Testis (tissue), 3 donors: ENCODE measurements around the gene NEUROG2. TPM values are rescaled to one million over a fixed set of nuclear protein-coding genes. Genes with fewer than 3 reads are reported as not detected.
A peak's percentile ranks its signal among the peaks of the same experiment; 100 is the strongest.

ENCODE experiments used
- DNase-seq: peaks from one replicate; pipeline ENCODE4 v3.0.0-alpha.2; 2019
- H3K27ac ChIP-seq, 2 donors: fragments of 200-600 bp; sonication (generic); one replicate each; pipeline ENCODE4 v1.5.1; 2019
- H3K27me3 ChIP-seq: fragments of 200-600 bp; sonication (generic); one replicate; pipeline ENCODE4 v1.5.1; 2019
- H3K36me3 ChIP-seq: fragments of 200-600 bp; sonication (generic); one replicate; pipeline ENCODE4 v1.5.1; 2017; ENCODE audit warnings: low read depth; ENCODE audit errors: missing control alignments
- H3K4me1 ChIP-seq: fragments of 200-600 bp; sonication (generic); one replicate; pipeline ENCODE4 v1.5.1; 2019
- H3K4me3 ChIP-seq, 2 donors: fragments of 200-600 bp; sonication (generic); one replicate each; pipeline ENCODE4 v1.5.1; 2017 to 2019
- H3K9me3 ChIP-seq: fragments of 200-600 bp; sonication (generic); one replicate; pipeline ENCODE4 v1.5.1; 2017
- CTCF ChIP-seq, 3 experiments: fragments of 450-650 bp in 2 of 3; fragments of 200-600 bp in 1 of 3; sonication (generic) in 1 of 3; IDR thresholded peaks; one replicate each; pipeline ENCODE4 v1.5.1; 2016 to 2019; ENCODE audit warnings: antibody characterized with exemption in 3 of 3, mild to moderate bottlenecking in 2 of 3, moderate library complexity in 1 of 3
- POLR2A ChIP-seq: fragments of 450-650 bp; IDR thresholded peaks from one replicate; pipeline ENCODE4 v1.6.1; 2017; ENCODE audit warnings: antibody characterized with exemption, mild to moderate bottlenecking, moderate library complexity
- WGBS, 2 donors: methylation state at CpG; one replicate each; pipeline ENCODE4 v1.1.5; 2018; 5-methylcytosine and 5-hydroxymethylcytosine counted together
- intact Hi-C: fragments of 100-400 bp; cut with DNase I; formaldehyde crosslinking; loops from one replicate; pipeline ENCODE4 v1.15.1; 2023; ENCODE audit warnings: low total_unique reads
- polyA plus RNA-seq: library from polyadenylated mRNA; stranded (reverse); fragments of 350-450 nt; fragmentation: Illumina TruSeq; extraction: RNeasy Lipid Tissue Mini Kit (QIAGEN cat#74804); gene quantifications from one replicate; pipeline ENCODE4 v1.2.3, GENCODE V29; 2014; ENCODE audit warnings: low read depth, low replicate concordance; ENCODE audit not compliant: insufficient read depth
- total RNA-seq, 2 donors: library from RNA; depleted of rRNA; stranded (reverse); fragments of >200 nt; gene quantifications; one replicate each; pipeline ENCODE4 v1.2.3, GENCODE V29; 2016

Gene NEUROG2
- total and polyA plus RNA-seq, 3 donors from 2014 or later = 0.62 to 4.1 (median 3.8) TPM

DNA sequence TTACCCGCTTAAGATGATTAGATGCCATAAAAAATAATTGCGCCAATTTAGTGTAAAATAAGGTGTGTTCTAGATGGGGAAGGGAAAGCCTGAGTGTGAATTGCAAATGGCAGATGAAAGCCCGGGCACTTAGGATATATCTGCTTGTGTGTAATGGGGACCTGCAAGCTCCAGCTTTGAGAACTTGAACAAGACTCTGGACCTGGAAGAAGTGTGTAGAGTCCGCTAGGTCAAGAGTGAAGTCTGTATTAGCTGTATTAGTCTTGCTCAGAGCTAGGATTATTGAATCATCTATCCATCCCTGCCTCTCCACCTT lies 4.2 kb downstream of the NEUROG2 start:
- H3K4me1 ChIP-seq = peaks cover 20% of the 10 kb centered on the region
- H3K27ac ChIP-seq = no peak overlapping the region
- no peaks in the 10 kb centered on the region for H3K9me3 ChIP-seq
- 50 to 53% methylated on average over 4 of the region's 4 CpGs for WGBS, 2 donors
- peaks cover 12% of the 10 kb centered on the region for H3K27me3 ChIP-seq
- no peak overlapping the region for H3K4me3 ChIP-seq
- intact Hi-C loops = no loop called here
- no peak for TF ChIP-seq CTCF (IDR thresholded peaks at IDR 0.05)
- TF ChIP-seq POLR2A = no peak
- no peaks in the 10 kb centered on the region for H3K36me3 ChIP-seq
- DNase-seq = no peak

GRCh38 chr4:112511093-112511802 lies 4.7 kb downstream of the NEUROG2 start:
- intact Hi-C loops = no loop called here
- 19 to 20% methylated on average over 40 of the region's 40 CpGs for WGBS, 2 donors
- no peak for TF ChIP-seq CTCF (IDR thresholded peaks at IDR 0.05)
- no peak for TF ChIP-seq POLR2A
- H3K27me3 ChIP-seq = peaks cover 12% of the 10 kb centered on the region
- H3K4me1 ChIP-seq = peaks cover 17% of the 10 kb centered on the region
- no peak overlapping the region for H3K27ac ChIP-seq
- DNase-seq = no peak
- H3K9me3 ChIP-seq = no peaks in the 10 kb centered on the region
- H3K4me3 ChIP-seq = peak overlapping the region; percentile 9 to 12
- H3K36me3 ChIP-seq = no peaks in the 10 kb centered on the region

- peak overlapping the region; percentile 9 to 12 for H3K4me3 ChIP-seq
- 5 to 7% methylated on average over 23 to 34 of the region's 34 CpGs for WGBS, 2 donors
- DNase-seq = no peak
- H3K4me1 ChIP-seq = peaks cover 10% of the 10 kb centered on the region
- intact Hi-C loops = no loop called here
- TF ChIP-seq CTCF (IDR thresholded peaks at IDR 0.05) = no peak
- no peak for TF ChIP-seq POLR2A
- H3K9me3 ChIP-seq = no peaks in the 10 kb centered on the region
- H3K27me3 ChIP-seq = peaks cover 12% of the 10 kb centered on the region
- no peak overlapping the region for H3K27ac ChIP-seq
- no peaks in the 10 kb centered on the region for H3K36me3 ChIP-seq
These were observed 5.5 kb downstream of the NEUROG2 start for GRCh38 chr4:112510291-112511092.

GRCh38 chr4:112509243-112510141 lies 6.5 kb downstream of the NEUROG2 start:
- no peaks in the 10 kb centered on the region for H3K36me3 ChIP-seq
- intact Hi-C loops = no loop called here
- H3K9me3 ChIP-seq = no peaks in the 10 kb centered on the region
- no peak overlapping the region for H3K4me3 ChIP-seq
- WGBS, 2 donors = 2 to 3% methylated on average over 46 of the region's 46 CpGs
- H3K27ac ChIP-seq = no peak overlapping the region
- no peak for DNase-seq
- H3K27me3 ChIP-seq = peaks cover 12% of the 10 kb centered on the region
- peaks cover 4% of the 10 kb centered on the region for H3K4me1 ChIP-seq
- no peak for TF ChIP-seq CTCF (IDR thresholded peaks at IDR 0.05)
- no peak for TF ChIP-seq POLR2A
